HepG2 (cell line): ENCODE data around the gene TGFBI. TPM values are rescaled to one million over a fixed set of nuclear protein-coding genes. Genes with fewer than 3 reads are reported as not detected.

Source experiments
- DZIP1 ChIP-seq: sonication (generic); formaldehyde crosslinking; IDR thresholded peaks from 2 replicates; pipeline ENCODE4 v1.5.0; 2020; ENCODE audit warnings: mild to moderate bottlenecking, missing genetic modification reagents
- FOXO1 ChIP-seq: sonication (generic); formaldehyde crosslinking; IDR thresholded peaks from 2 replicates; pipeline ENCODE4 v1.4.0; 2020; ENCODE audit warnings: missing genetic modification reagents
- HNF1A ChIP-seq, 2 experiments: sonication (generic) in 1 of 2; formaldehyde crosslinking in 1 of 2; IDR thresholded peaks; 2 replicates each; pipeline versions ENCODE4 v1.4.0 to v1.6.1; 2016 to 2020; ENCODE audit warnings: borderline replicate concordance in 1 of 2, low read depth in 1 of 2, mild to moderate bottlenecking in 1 of 2, missing genetic modification reagents in 1 of 2
- HNRNPK ChIP-seq: fragments of 200-400 bp; formaldehyde crosslinking; IDR thresholded peaks from 2 replicates; pipeline ENCODE4 v1.6.1; 2018; ENCODE audit warnings: low read length, low read depth, moderate library complexity, mild to moderate bottlenecking; ENCODE audit not compliant: poor library complexity, severe bottlenecking
- TBP ChIP-seq: sonication (generic); formaldehyde crosslinking; IDR thresholded peaks from 2 replicates; pipeline ENCODE4 v1.5.0; 2020; ENCODE audit warnings: missing genetic modification reagents
- ZBTB3 ChIP-seq: sonication (generic); formaldehyde crosslinking; IDR thresholded peaks from 2 replicates; pipeline ENCODE4 v1.4.0; 2020; ENCODE audit warnings: low read depth, mild to moderate bottlenecking, moderate library complexity, missing genetic modification reagents, borderline replicate concordance
- ZNF543 ChIP-seq: sonication (generic); formaldehyde crosslinking; IDR thresholded peaks from 2 replicates; pipeline ENCODE4 v1.4.0; 2020; ENCODE audit warnings: mild to moderate bottlenecking, missing genetic modification reagents
- ZNF703 ChIP-seq: sonication (generic); formaldehyde crosslinking; IDR thresholded peaks from 2 replicates; pipeline ENCODE4 v1.5.1; 2020; ENCODE audit warnings: missing genetic modification reagents, mild to moderate bottlenecking, moderate library complexity, borderline replicate concordance
- polyA plus RNA-seq, 8 experiments: library from polyadenylated mRNA; depleted of rRNA in 3 of 8; stranded (reverse) in 7 of 8; unstranded in 1 of 8; fragments of >200 nt; fragmentation: Illumina TruSeq in 4 of 8; extraction: Trizol in 4 of 8; gene quantifications; 2 replicates each; pipeline versions ENCODE4 v1.2.1 to v1.2.3, GENCODE V29; 2011 to 2016; ENCODE audit warnings: low read depth in 4 of 8, missing spikeins in 1 of 8, mixed read lengths in 1 of 8; ENCODE audit not compliant: insufficient read depth in 1 of 8
- total RNA-seq, 5 experiments: library from RNA; depleted of rRNA; stranded (reverse); fragments of >200 nt; fragmentation: Illumina TruSeq; extraction: Trizol; gene quantifications; 2 replicates each; pipeline ENCODE4 v1.2.3, GENCODE V29; 2016; ENCODE audit warnings: low read depth in 1 of 5
- TF ChIP-seq, protein P1 (sequence below): sonication (generic); formaldehyde crosslinking; IDR thresholded peaks from 2 replicates; pipeline ENCODE4 v1.4.0; 2020; ENCODE audit warnings: missing genetic modification reagents, borderline replicate concordance
- TF ChIP-seq, protein P2 (sequence below): sonication (generic); formaldehyde crosslinking; conservative IDR thresholded peaks from 2 replicates; pipeline ENCODE4 v1.4.0; 2020; ENCODE audit warnings: missing genetic modification reagents

Gene TGFBI
- total and polyA plus RNA-seq, 2 of the 13 experiments (the other 11 are each of a cell fraction or from before 2014, with no cell fraction given) = 275 to 457 TPM

DNA sequence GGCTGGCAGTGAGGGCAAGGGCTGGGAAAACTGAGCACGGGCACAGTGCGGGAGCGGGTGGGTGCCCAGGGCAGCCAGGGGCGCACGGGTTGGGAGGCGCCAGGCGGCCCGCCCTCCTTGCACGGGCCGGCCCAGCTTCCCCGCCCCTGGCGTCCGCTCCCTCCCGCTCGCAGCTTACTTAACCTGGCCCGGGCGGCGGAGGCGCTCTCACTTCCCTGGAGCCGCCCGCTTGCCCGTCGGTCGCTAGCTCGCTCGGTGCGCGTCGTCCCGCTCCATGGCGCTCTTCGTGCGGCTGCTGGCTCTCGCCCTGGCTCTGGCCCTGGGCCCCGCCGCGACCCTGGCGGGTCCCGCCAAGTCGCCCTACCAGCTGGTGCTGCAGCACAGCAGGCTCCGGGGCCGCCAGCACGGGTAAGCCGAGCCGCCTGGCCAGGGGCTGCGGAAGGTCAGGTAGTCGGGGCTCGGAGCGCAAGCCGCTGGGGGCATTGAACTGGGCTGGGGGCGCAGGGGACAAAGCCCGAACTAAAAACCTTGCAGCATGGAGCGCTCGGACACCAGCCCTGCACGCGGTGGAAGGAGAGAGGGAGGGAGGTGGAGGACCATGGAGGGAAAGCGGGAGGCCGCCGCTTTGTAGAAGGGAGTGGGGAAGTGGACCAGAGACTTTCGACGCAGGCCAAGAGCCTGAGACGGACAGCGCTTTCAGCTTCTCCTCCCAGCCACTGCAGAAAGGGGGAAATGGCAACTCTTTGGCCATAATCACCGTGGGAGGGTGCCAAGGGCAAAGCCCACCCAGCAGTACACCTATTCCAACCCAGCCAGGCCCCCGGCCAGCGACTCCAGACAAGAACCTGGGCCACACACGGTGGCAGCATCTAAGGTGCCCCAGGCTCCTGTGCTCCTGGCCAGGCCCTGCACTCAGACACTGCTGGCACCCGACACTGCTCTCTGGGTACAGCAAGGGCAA lies at the start of gene TGFBI (continued):
- no peak for TF ChIP-seq TBP (CRISPR knock-in tag)
- TF ChIP-seq, protein P1, sequence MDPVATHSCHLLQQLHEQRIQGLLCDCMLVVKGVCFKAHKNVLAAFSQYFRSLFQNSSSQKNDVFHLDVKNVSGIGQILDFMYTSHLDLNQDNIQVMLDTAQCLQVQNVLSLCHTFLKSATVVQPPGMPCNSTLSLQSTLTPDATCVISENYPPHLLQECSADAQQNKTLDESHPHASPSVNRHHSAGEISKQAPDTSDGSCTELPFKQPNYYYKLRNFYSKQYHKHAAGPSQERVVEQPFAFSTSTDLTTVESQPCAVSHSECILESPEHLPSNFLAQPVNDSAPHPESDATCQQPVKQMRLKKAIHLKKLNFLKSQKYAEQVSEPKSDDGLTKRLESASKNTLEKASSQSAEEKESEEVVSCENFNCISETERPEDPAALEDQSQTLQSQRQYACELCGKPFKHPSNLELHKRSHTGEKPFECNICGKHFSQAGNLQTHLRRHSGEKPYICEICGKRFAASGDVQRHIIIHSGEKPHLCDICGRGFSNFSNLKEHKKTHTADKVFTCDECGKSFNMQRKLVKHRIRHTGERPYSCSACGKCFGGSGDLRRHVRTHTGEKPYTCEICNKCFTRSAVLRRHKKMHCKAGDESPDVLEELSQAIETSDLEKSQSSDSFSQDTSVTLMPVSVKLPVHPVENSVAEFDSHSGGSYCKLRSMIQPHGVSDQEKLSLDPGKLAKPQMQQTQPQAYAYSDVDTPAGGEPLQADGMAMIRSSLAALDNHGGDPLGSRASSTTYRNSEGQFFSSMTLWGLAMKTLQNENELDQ = no peak
- TF ChIP-seq DZIP1 (CRISPR knock-in tag) = no peak
- 0 out of 2 replicates have a peak, but pooled peaks have one; percentile 64 for TF ChIP-seq ZBTB3 (CRISPR knock-in tag)
- TF ChIP-seq HNRNPK = peak; percentile 72
- peak; percentile 31; the same call in 1 of the 2 replicates for TF ChIP-seq FOXO1 (CRISPR knock-in tag)
- TF ChIP-seq HNF1A (IDR thresholded peaks at IDR 0.05; ENCODE audit: low read depth) = no peak
- peak; percentile 63; the same call in 1 of the 2 replicates for TF ChIP-seq HNF1A (CRISPR knock-in tag; IDR thresholded peaks at IDR 0.05; ENCODE audit: borderline replicate concordance)
- TF ChIP-seq ZNF703 (CRISPR knock-in tag) = no peak
- TF ChIP-seq, protein P2, sequence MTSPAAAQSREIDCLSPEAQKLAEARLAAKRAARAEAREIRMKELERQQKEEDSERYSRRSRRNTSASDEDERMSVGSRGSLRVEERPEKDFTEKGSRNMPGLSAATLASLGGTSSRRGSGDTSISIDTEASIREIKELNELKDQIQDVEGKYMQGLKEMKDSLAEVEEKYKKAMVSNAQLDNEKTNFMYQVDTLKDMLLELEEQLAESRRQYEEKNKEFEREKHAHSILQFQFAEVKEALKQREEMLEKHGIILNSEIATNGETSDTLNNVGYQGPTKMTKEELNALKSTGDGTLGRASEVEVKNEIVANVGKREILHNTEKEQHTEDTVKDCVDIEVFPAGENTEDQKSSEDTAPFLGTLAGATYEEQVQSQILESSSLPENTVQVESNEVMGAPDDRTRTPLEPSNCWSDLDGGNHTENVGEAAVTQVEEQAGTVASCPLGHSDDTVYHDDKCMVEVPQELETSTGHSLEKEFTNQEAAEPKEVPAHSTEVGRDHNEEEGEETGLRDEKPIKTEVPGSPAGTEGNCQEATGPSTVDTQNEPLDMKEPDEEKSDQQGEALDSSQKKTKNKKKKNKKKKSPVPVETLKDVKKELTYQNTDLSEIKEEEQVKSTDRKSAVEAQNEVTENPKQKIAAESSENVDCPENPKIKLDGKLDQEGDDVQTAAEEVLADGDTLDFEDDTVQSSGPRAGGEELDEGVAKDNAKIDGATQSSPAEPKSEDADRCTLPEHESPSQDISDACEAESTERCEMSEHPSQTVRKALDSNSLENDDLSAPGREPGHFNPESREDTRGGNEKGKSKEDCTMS (CRISPR knock-in tag) = 0 out of 2 replicates have a peak, but pooled peaks have one; percentile 14
- peak; percentile 98 for TF ChIP-seq ZNF543 (CRISPR knock-in tag)
